AG04450 (cell line): ENCODE results near the gene HSD17B11. TPM values are rescaled to one million over a fixed set of nuclear protein-coding genes. Genes with fewer than 3 reads are reported as not detected.

Experiments used
- CTCF ChIA-PET: fragments of 300-600, 350-600 bp; formaldehyde crosslinking; extraction: SDS; loops from one replicate; lab custom pipeline; 2022; ENCODE audit warnings: antibody characterized with exemption, inconsistent platforms; lab: Charles Lee
- POLR2A ChIA-PET: fragments of 350-600 bp; formaldehyde crosslinking; extraction: SDS; loops from one replicate; lab custom pipeline; 2021; ENCODE audit warnings: antibody characterized with exemption, inconsistent platforms; lab: Yijun Ruan, JAX
- DNase-seq: peaks from one replicate; pipeline ENCODE4 v3.0.0-alpha.2; 2011; ENCODE audit warnings: low read depth, low spot score
- H3K27ac ChIP-seq: one replicate; pipeline ENCODE4 v1.5.1; 2012; ENCODE audit warnings: low read depth, low read length, control low read depth
- H3K27me3 ChIP-seq: one replicate; pipeline ENCODE4 v1.6.0; 2012; ENCODE audit warnings: low read length; ENCODE audit not compliant: control insufficient read depth, insufficient read depth
- H3K4me3 ChIP-seq: 2 replicates; pipeline ENCODE4 v1.5.1; 2011; ENCODE audit warnings: mild to moderate bottlenecking, low read depth, low read length, control low read depth
- H3K9me3 ChIP-seq: 2 replicates; pipeline ENCODE4 v1.5.1; 2012; ENCODE audit warnings: low read length; ENCODE audit not compliant: control insufficient read depth, insufficient read depth
- CTCF ChIP-seq: IDR thresholded peaks from 2 replicates; pipeline ENCODE4 v1.5.1; 2011; ENCODE audit warnings: low read depth, low read length, control low read depth, inconsistent platforms
- polyA minus RNA-seq: library from RNA; depleted of rRNA, polyadenylated mRNA; stranded (reverse); fragments of >200 nt; gene quantifications from 2 replicates; pipeline ENCODE4 v1.2.3, GENCODE V29; 2011; rRNA and poly(A)+ RNA removed
- polyA plus RNA-seq: library from polyadenylated mRNA; depleted of rRNA; stranded (reverse); fragments of >200 nt; gene quantifications from 2 replicates; pipeline ENCODE4 v1.2.3, GENCODE V29; 2011; rRNA removed

The HSD17B11 gene, protein sequence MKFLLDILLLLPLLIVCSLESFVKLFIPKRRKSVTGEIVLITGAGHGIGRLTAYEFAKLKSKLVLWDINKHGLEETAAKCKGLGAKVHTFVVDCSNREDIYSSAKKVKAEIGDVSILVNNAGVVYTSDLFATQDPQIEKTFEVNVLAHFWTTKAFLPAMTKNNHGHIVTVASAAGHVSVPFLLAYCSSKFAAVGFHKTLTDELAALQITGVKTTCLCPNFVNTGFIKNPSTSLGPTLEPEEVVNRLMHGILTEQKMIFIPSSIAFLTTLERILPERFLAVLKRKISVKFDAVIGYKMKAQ
- polyA plus RNA-seq (32.4 and 49.7 TPM in 2 replicates), polyA minus RNA-seq (12.9 and 19.8 TPM in 2 replicates)

- Histone ChIP-seq H3K27ac (peak within 1 kb of the TSS; percentile 79), H3K9me3 (peaks cover 3% of the 10 kb centered on the region), H3K27me3 (no peaks in the 10 kb centered on the region), H3K4me3 (peak within 1 kb of the TSS; percentile 79)
- TF ChIP-seq CTCF = no peak; the same call in none of the 2 replicates
- DNase-seq = peak; percentile 87
- ChIA-PET CTCF (interaction anchor here (0.7 to 6.3 kb wide), 16 partner anchors 9 to 256 kb away, joined by 3 to 48 read pairs (median 4); partner anchors contain the start of gene NUDT9), POLR2A (interaction anchor here (0.7 to 1.7 kb wide), 6 partner anchors 11 to 122 kb away, joined by 3 to 27 read pairs (median 5); partner anchors contain the start of gene NUDT9)
Observed at GRCh38 chr4:87390891-87391575, at the start of gene HSD17B11. TSS of gene HSD17B11 (minus strand) at chr4:87391188. CDS start at chr4:87391070, 118 bp downstream.

DNA sequence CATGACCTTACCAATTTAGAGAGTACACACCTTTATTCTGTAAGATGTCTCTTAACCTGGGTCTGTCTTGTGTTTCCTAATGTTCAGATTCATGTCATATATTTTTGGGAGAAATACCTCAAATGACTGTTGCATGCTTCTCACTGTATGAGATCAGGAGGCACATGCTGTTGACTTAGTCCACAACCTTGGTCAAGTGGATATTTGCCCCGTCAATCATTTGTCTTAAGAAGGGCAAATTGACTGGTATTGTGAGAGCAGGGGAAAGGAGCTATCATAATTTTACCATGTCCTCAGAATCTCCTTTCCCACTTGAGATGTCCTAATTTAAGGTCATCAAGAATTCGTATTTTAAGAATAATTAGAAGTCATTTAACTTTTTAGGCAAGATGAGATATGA is 42.4 kb upstream of the HSD17B11 start:
- TF ChIP-seq CTCF = no peak
- POLR2A ChIA-PET = no interaction called here
- no peaks in the 10 kb centered on the region for H3K9me3 ChIP-seq
- no peak for DNase-seq
- no peak overlapping the region for H3K4me3 ChIP-seq
- CTCF ChIA-PET = no interaction called here
- no peaks in the 10 kb centered on the region for H3K27me3 ChIP-seq
- H3K27ac ChIP-seq = no peak overlapping the region

GRCh38 chr4:87430038-87430437 is 39.0 kb upstream of the HSD17B11 start:
- POLR2A ChIA-PET = no interaction called here
- Histone ChIP-seq H3K27ac (no peak overlapping the region), H3K27me3 (no peaks in the 10 kb centered on the region), H3K9me3 (no peaks in the 10 kb centered on the region), H3K4me3 (no peak overlapping the region)
- CTCF ChIA-PET = no interaction called here
- no peak for DNase-seq
- TF ChIP-seq CTCF = no peak

DNA sequence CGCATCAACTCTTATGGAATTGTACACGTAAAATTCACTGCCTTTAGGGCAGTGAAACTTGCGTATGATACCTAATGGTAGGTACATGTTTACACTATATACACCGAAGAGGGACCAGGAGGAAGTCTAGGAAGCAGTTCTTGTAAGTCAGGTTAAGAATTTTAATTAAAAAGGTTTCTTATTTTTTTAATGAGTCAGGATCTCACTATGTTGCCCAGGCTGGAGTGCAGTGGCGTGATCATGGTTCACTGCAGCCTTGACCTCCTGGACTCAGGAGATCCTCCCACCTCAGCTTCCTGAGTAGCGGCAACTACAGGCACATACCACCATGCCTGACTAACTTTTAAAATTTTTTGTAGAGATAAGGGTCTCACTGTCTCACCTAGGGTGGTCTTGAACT is 38.0 kb upstream of the HSD17B11 start:
- CTCF ChIA-PET = interaction anchor here (0.6 kb wide), 1 partner anchor 57 kb away, joined by 4 read pairs; no protein-coding TSS in a partner anchor
- POLR2A ChIA-PET = no interaction called here
- Histone ChIP-seq H3K4me3 (no peak overlapping the region), H3K27me3 (no peaks in the 10 kb centered on the region), H3K9me3 (no peaks in the 10 kb centered on the region; the same call in 1 of the 2 replicates), H3K27ac (no peak overlapping the region)
- DNase-seq = no peak
- no peak for TF ChIP-seq CTCF

DNA sequence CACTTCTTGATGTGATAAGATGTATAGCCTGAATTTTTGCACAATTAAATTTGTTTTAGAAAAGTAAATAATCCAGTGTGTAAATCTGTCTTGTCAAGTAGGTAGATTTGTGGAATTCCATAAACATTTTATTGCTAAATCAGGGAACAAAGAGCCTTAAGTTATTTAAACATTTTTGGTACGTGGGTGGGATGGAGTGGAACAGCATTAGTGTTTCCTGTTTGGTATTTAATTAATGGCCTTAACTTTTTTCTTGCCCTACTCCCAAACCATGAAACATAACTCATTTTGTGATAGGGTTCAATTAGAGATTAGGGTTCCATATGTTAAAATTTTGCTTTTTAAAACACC is 36.5 kb upstream of the HSD17B11 start:
- Histone ChIP-seq H3K4me3 (no peak overlapping the region), H3K9me3 (no peaks in the 10 kb centered on the region; the same call in 1 of the 2 replicates), H3K27me3 (no peaks in the 10 kb centered on the region), H3K27ac (no peak overlapping the region)
- ChIA-PET CTCF (no interaction called here), POLR2A (no interaction called here)
- DNase-seq = no peak
- TF ChIP-seq CTCF = no peak
